DND-41 (cell line): ENCODE measurements around the gene CHMP1A.
A peak's percentile ranks its signal among the peaks of the same experiment; 100 is the strongest.

Experiments
- ATAC-seq: fragments of 200-7000 bp; cut with Tn5 transposase; 3 replicates; pipeline ENCODE4 v1.9.1; 2021; ENCODE audit warnings: low read depth; ENCODE audit not compliant: insufficient read depth
- DNase-seq: peaks from one replicate; pipeline ENCODE4 v3.0.0-alpha.2; 2020
- H2AFZ ChIP-seq: 2 replicates; pipeline ENCODE4 v1.6.0; 2012; ENCODE audit warnings: low read depth, low read length
- H3K27ac ChIP-seq: 2 replicates; pipeline ENCODE4 v1.5.1; 2012; ENCODE audit warnings: low read length, inconsistent platforms
- H3K27me3 ChIP-seq: fragments of 200-600 bp; sonication (generic); 2 replicates; pipeline ENCODE4 v1.6.0; 2012; ENCODE audit warnings: low read length, mild to moderate bottlenecking, inconsistent platforms; ENCODE audit not compliant: insufficient read depth, poor library complexity
- H3K36me3 ChIP-seq: 2 replicates; pipeline ENCODE4 v1.5.1; 2012; ENCODE audit warnings: low read length, inconsistent platforms; ENCODE audit not compliant: insufficient read depth
- H3K4me1 ChIP-seq: 2 replicates; pipeline ENCODE4 v1.5.1; 2012; ENCODE audit warnings: mild to moderate bottlenecking, low read length; ENCODE audit not compliant: insufficient read depth
- H3K4me2 ChIP-seq: 2 replicates; pipeline ENCODE4 v1.6.0; 2012; ENCODE audit warnings: mild to moderate bottlenecking, moderate library complexity, low read length, inconsistent platforms; ENCODE audit not compliant: insufficient read depth
- H3K4me3 ChIP-seq, 2 experiments: fragments of 200-600 bp in 1 of 2; shearing (Covaris generic) in 1 of 2; 2 replicates each; pipeline ENCODE4 v1.5.1; 2012 to 2016; ENCODE audit warnings: inconsistent platforms in 2 of 2, low read length in 2 of 2, mild to moderate bottlenecking in 2 of 2, low read depth in 1 of 2, moderate library complexity in 1 of 2
- H3K79me2 ChIP-seq: 2 replicates; pipeline ENCODE4 v1.6.0; 2012; ENCODE audit warnings: low read length, inconsistent platforms; ENCODE audit not compliant: insufficient read depth
- H3K9ac ChIP-seq: 2 replicates; pipeline ENCODE4 v1.6.0; 2012; ENCODE audit warnings: low read depth, mild to moderate bottlenecking, inconsistent platforms, low read length, moderate library complexity
- H3K9me3 ChIP-seq: 2 replicates; pipeline ENCODE4 v1.5.1; 2012; ENCODE audit warnings: low read length, moderate library complexity, mild to moderate bottlenecking, inconsistent platforms; ENCODE audit not compliant: insufficient read depth, severe bottlenecking
- H4K20me1 ChIP-seq: 2 replicates; pipeline ENCODE4 v1.6.0; 2012; ENCODE audit warnings: low read length; ENCODE audit not compliant: insufficient read depth
- CTCF ChIP-seq: IDR thresholded peaks from 2 replicates; pipeline ENCODE4 v1.5.1; 2012; ENCODE audit warnings: borderline replicate concordance, low read length, moderate library complexity, mild to moderate bottlenecking; ENCODE audit not compliant: poor library complexity, severe bottlenecking; ENCODE audit errors: extremely low read depth
- EZH2 ChIP-seq: IDR thresholded peaks from 3 replicates; pipeline ENCODE4 v1.6.1; 2012; ENCODE audit warnings: borderline replicate concordance, low read depth, mild to moderate bottlenecking, moderate library complexity, low read length, inconsistent platforms; ENCODE audit not compliant: severe bottlenecking

The CHMP1A gene

DNA sequence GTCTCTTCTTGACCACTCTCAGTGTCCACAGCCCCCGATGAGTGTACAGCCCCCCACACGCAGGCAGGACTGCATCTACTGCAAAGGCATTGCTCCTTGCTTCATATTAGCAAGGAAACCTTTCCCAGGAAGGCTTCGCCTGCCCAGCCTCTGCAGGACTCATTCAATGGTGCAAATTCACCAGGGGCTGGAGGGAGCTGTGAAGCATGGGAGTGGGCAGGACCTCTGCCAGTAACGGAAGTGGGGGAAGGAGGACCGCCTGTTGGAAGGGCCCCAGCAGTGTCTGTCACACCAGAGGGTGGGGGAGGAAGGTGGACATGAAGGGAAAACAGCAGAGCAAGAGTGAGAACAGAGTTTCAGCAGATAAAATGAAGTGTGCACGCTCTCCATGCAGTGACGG lies 2.6 kb upstream of the CHMP1A start:
- Histone ChIP-seq H3K27me3 (no peaks in the 10 kb centered on the region), H2AFZ (no peak overlapping the region), H3K27ac (no peak overlapping the region), H3K79me2 (peaks cover 52% of the 10 kb centered on the region), H3K9me3 (no peaks in the 10 kb centered on the region), H3K4me1 (peaks cover 39% of the 10 kb centered on the region), H3K36me3 (peaks cover 48% of the 10 kb centered on the region), H3K4me2 (peak overlapping the region; percentile 41), H4K20me1 (peaks cover 18% of the 10 kb centered on the region), H3K9ac (0 out of 2 replicates have a peak overlapping the region, but pooled peaks have one; percentile 4), H3K4me3 (no peak overlapping the region)
- TF ChIP-seq EZH2 (no peak), CTCF (no peak)
- DNase-seq, result no peak
- ATAC-seq, result no peak

- Histone ChIP-seq H3K4me1 (peaks cover 42% of the 10 kb centered on the region), H3K9me3 (no peaks in the 10 kb centered on the region), H3K4me2 (peak overlapping the region; percentile 94), H4K20me1 (peaks cover 27% of the 10 kb centered on the region), H3K4me3 (peak overlapping the region; percentile 63 to 71), H3K36me3 (peaks cover 50% of the 10 kb centered on the region), H2AFZ (peak overlapping the region; percentile 69), H3K27ac (peak overlapping the region; percentile 68), H3K79me2 (peaks cover 69% of the 10 kb centered on the region), H3K27me3 (no peaks in the 10 kb centered on the region), H3K9ac (peak overlapping the region; percentile 65)
- TF ChIP-seq EZH2, result no peak
- no peak for TF ChIP-seq CTCF
- peak; percentile 29; the same call in 2 of the 3 replicates for ATAC-seq
- no peak for DNase-seq
These were observed 842 bp upstream of the CHMP1A start for GRCh38 chr16:89658221-89658879.

DNA sequence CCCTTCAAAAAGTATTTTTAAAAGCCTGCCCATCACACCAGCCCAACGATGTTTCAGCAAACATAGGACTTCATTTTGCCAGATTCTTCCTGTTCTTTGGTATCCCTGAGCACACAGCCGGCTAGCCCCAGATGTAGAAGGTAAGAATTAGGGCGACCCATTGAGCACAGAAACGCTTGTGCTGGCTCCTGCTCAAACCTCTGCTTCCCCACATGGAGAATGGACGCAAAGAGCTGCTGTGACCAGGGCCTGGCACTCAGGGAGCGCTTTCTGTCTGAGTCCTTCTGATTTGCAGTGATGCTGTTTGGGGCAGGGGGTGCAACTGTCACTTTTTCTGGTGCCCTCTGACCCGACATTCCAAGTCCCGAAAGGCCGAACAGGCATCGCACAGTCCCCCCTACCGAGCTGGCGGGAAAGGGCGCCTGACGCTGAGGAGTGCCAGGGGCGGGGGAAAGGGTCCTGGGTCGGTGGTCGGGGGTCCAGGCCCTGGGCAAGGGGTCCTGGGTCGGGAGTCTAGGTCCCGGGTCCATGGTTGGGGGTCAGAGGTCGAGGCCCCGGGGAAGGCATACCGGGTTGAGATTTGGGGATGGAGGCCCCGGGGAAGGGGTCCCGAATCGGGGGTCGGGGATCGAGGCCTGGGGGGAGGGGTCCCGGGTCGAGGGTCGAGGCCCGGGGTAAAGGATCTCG lies 930 bp downstream of the CHMP1A start:
- H3K4me3 ChIP-seq, result peak overlapping the region; percentile 63 to 71
- H4K20me1 ChIP-seq, result peaks cover 36% of the 10 kb centered on the region
- no peaks in the 10 kb centered on the region for H3K27me3 ChIP-seq
- TF ChIP-seq EZH2, result no peak
- no peak for TF ChIP-seq CTCF
- peaks cover 43% of the 10 kb centered on the region for H3K36me3 ChIP-seq
- H3K9ac ChIP-seq, result peak overlapping the region; percentile 65
- H3K4me1 ChIP-seq, result peaks cover 42% of the 10 kb centered on the region
- H2AFZ ChIP-seq, result no peak overlapping the region; the same call in 1 of the 2 replicates
- no peaks in the 10 kb centered on the region for H3K9me3 ChIP-seq
- DNase-seq (no peak), ATAC-seq (no peak)
- peaks cover 80% of the 10 kb centered on the region for H3K79me2 ChIP-seq
- H3K27ac ChIP-seq, result peak overlapping the region; percentile 92
- peak overlapping the region; percentile 94 for H3K4me2 ChIP-seq
